Neural cell (in vitro differentiated cells): Measurements from ENCODE around the gene TBX4. TPM values are rescaled to one million over a fixed set of nuclear protein-coding genes. Genes with fewer than 3 reads are reported as not detected.

ENCODE experiments used
- H2AFZ ChIP-seq: fragments of 200-600, 300-800 bp; sonication (generic), shearing (Covaris generic); 2 replicates; pipeline ENCODE4 v1.6.0; 2014; ENCODE audit warnings: low read depth, mild to moderate bottlenecking, antibody characterized with exemption, low read length, moderate library complexity
- H3F3A ChIP-seq: fragments of 200-600 bp; shearing (Covaris generic); 2 replicates; pipeline ENCODE4 v1.6.1; 2016; ENCODE audit warnings: mild to moderate bottlenecking, moderate library complexity, mixed read lengths, antibody characterized with exemption, low read length; ENCODE audit not compliant: insufficient read depth, poor library complexity, severe bottlenecking
- H3K27ac ChIP-seq: fragments of 200-600, 300-800 bp; sonication (generic), shearing (Covaris generic); 2 replicates; pipeline ENCODE4 v1.5.1; 2014; ENCODE audit warnings: mild to moderate bottlenecking, low read length, moderate library complexity
- H3K27me3 ChIP-seq: fragments of 300-800, 200-600 bp; sonication (generic), shearing (Covaris generic); 2 replicates; pipeline ENCODE4 v1.6.0; 2014; ENCODE audit warnings: mild to moderate bottlenecking, low read depth, low read length, moderate library complexity; ENCODE audit not compliant: insufficient read depth
- H3K36me3 ChIP-seq: fragments of 300-800, 200-600 bp; sonication (generic), shearing (Covaris generic); 2 replicates; pipeline ENCODE4 v1.5.1; 2014; ENCODE audit warnings: mild to moderate bottlenecking, antibody characterized with exemption, low read length, moderate library complexity; ENCODE audit not compliant: insufficient read depth
- H3K4me2 ChIP-seq: fragments of 300-800, 200-600 bp; sonication (generic), shearing (Covaris generic); 2 replicates; pipeline ENCODE4 v1.6.0; 2014; ENCODE audit warnings: mild to moderate bottlenecking, low read length
- H3K4me3 ChIP-seq: fragments of 300-800, 200-600 bp; sonication (generic), shearing (Covaris generic); 2 replicates; pipeline ENCODE4 v1.5.1; 2014; ENCODE audit warnings: mild to moderate bottlenecking, low read length, moderate library complexity
- H3K79me2 ChIP-seq: fragments of 200-600 bp; shearing (Covaris generic); replicated peaks from 2 replicates; pipeline ENCODE4 v1.6.0; 2014; ENCODE audit warnings: mild to moderate bottlenecking, low read length, moderate library complexity; ENCODE audit not compliant: insufficient read depth
- H3K9ac ChIP-seq: fragments of 300-800, 200-600 bp; sonication (generic), shearing (Covaris generic); 2 replicates; pipeline ENCODE4 v1.6.1; 2016; ENCODE audit warnings: mild to moderate bottlenecking, low read length, mixed read lengths
- H3K9me2 ChIP-seq: fragments of 200-600 bp; shearing (Covaris generic); 2 replicates; pipeline ENCODE4 v1.6.1; 2016; ENCODE audit warnings: mild to moderate bottlenecking, low read length, mixed read lengths; ENCODE audit not compliant: insufficient read depth
- H3K9me3 ChIP-seq: fragments of 200-600, 300-800 bp; sonication (generic), shearing (Covaris generic); 2 replicates; pipeline ENCODE4 v1.6.1; 2016; ENCODE audit warnings: mild to moderate bottlenecking, mixed run types, low read length, moderate library complexity, mixed read lengths
- H4K20me1 ChIP-seq: fragments of 200-600 bp; shearing (Covaris generic); 2 replicates; pipeline ENCODE4 v1.6.1; 2016; ENCODE audit warnings: mild to moderate bottlenecking, mixed run types; ENCODE audit not compliant: insufficient read depth
- EP300 ChIP-seq: fragments of 450-650 bp; conservative IDR thresholded peaks from 2 replicates; pipeline ENCODE4 v1.6.1; 2014; ENCODE audit warnings: antibody characterized with exemption, mild to moderate bottlenecking, moderate library complexity; ENCODE audit not compliant: poor library complexity, severe bottlenecking
- EZH2 ChIP-seq: fragments of 200-600, 300-800 bp; shearing (Covaris generic), sonication (generic); IDR thresholded peaks from 2 replicates; pipeline ENCODE4 v1.6.1; 2014; ENCODE audit warnings: antibody characterized with exemption, low read length, borderline replicate concordance, mild to moderate bottlenecking; ENCODE audit not compliant: insufficient read depth, poor library complexity, severe bottlenecking
- MXI1 ChIP-seq: fragments of 450-650 bp; conservative IDR thresholded peaks from 2 replicates; pipeline ENCODE4 v1.6.1; 2014; ENCODE audit warnings: antibody characterized with exemption, mild to moderate bottlenecking; ENCODE audit not compliant: poor library complexity, severe bottlenecking
- POLR2AphosphoS5 ChIP-seq: IDR thresholded peaks from 2 replicates; pipeline ENCODE4 v1.6.1; 2012
- RAD21 ChIP-seq: fragments of 450-650 bp; conservative IDR thresholded peaks from 2 replicates; pipeline ENCODE4 v1.6.1; 2014; ENCODE audit warnings: antibody characterized with exemption, mild to moderate bottlenecking, moderate library complexity
- SMC3 ChIP-seq: fragments of 450-650 bp; conservative IDR thresholded peaks from 2 replicates; pipeline ENCODE4 v1.6.1; 2014; ENCODE audit warnings: antibody characterized with exemption, mild to moderate bottlenecking, moderate library complexity; ENCODE audit not compliant: poor library complexity
- TAF1 ChIP-seq: IDR thresholded peaks from 2 replicates; pipeline ENCODE4 v1.6.1; 2012; ENCODE audit warnings: low read depth
- polyA plus RNA-seq: library from polyadenylated mRNA; depleted of rRNA; stranded (reverse); fragments of >200 nt; gene quantifications from 2 replicates; pipeline ENCODE4 v1.2.3, GENCODE V29; 2014
- TF ChIP-seq, protein P1 (sequence below): fragments of 450-650 bp; IDR thresholded peaks from 2 replicates; pipeline ENCODE4 v1.5.1; 2014; ENCODE audit warnings: antibody characterized with exemption, mild to moderate bottlenecking, moderate library complexity; ENCODE audit not compliant: poor library complexity, severe bottlenecking
- TF ChIP-seq, protein P2 (sequence below): IDR thresholded peaks from 2 replicates; pipeline ENCODE4 v1.6.1; 2012; ENCODE audit warnings: borderline replicate concordance

TBX4 gene
- polyA plus RNA-seq, 1 donor from 2014 or later: not detected

DNA sequence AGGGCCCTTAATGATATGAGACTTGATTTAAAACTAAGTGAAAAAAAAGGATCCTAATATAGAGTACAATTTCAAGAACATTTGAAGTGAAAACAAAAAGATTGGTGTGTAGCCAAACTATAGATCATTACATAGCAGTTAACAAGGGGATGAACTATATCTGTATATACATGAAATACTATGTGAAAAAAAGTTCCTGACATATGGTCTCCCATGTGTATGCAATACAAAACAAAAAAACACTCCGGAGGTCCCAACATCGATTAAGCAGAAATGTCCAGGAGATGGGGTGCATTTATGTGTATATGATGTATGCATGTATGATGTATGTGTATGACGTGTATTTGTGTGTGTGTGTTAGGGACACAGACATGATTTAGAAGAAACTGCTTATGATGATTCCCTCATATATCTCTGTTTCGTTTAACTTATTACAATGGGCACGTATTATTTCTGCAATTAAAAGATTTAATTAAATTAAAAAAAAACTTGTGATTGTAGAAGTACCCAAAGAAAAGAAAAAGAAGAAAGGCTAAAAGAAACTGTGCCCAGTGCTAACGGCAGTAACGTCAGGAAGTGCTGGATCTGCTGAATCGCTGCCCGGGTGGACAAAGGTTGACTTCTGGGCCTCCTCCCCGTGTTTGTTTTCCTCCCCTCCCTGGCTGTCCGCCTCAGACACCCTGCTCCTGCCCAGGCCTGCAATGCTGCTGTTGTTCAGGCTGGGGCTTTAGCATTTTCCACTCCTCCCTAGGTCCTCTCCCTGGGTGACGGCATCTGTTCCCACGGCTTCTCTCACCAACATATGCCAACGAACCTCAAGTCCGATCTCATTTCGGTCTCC lies 36.9 kb downstream of the TBX4 start:
- Histone ChIP-seq H4K20me1 (no peaks in the 10 kb centered on the region), H3K9me3 (no peaks in the 10 kb centered on the region), H3K27me3 (no peaks in the 10 kb centered on the region), H3K27ac (no peak overlapping the region), H3K4me3 (no peak overlapping the region), H3F3A (no peaks in the 10 kb centered on the region), H3K79me2 (no peaks in the 10 kb centered on the region), H3K9me2 (no peaks in the 10 kb centered on the region), H3K4me2 (no peak overlapping the region), H3K9ac (no peak overlapping the region), H3K36me3 (no peaks in the 10 kb centered on the region), H2AFZ (no peak overlapping the region)
- TF ChIP-seq TAF1: no peak
- no peak for TF ChIP-seq SMC3
- TF ChIP-seq, protein P1, sequence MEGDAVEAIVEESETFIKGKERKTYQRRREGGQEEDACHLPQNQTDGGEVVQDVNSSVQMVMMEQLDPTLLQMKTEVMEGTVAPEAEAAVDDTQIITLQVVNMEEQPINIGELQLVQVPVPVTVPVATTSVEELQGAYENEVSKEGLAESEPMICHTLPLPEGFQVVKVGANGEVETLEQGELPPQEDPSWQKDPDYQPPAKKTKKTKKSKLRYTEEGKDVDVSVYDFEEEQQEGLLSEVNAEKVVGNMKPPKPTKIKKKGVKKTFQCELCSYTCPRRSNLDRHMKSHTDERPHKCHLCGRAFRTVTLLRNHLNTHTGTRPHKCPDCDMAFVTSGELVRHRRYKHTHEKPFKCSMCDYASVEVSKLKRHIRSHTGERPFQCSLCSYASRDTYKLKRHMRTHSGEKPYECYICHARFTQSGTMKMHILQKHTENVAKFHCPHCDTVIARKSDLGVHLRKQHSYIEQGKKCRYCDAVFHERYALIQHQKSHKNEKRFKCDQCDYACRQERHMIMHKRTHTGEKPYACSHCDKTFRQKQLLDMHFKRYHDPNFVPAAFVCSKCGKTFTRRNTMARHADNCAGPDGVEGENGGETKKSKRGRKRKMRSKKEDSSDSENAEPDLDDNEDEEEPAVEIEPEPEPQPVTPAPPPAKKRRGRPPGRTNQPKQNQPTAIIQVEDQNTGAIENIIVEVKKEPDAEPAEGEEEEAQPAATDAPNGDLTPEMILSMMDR: no peak
- TF ChIP-seq POLR2AphosphoS5: no peak
- TF ChIP-seq RAD21: no peak
- TF ChIP-seq EZH2: no peak
- TF ChIP-seq EP300: no peak
- no peak for TF ChIP-seq MXI1
- TF ChIP-seq, protein P2, sequence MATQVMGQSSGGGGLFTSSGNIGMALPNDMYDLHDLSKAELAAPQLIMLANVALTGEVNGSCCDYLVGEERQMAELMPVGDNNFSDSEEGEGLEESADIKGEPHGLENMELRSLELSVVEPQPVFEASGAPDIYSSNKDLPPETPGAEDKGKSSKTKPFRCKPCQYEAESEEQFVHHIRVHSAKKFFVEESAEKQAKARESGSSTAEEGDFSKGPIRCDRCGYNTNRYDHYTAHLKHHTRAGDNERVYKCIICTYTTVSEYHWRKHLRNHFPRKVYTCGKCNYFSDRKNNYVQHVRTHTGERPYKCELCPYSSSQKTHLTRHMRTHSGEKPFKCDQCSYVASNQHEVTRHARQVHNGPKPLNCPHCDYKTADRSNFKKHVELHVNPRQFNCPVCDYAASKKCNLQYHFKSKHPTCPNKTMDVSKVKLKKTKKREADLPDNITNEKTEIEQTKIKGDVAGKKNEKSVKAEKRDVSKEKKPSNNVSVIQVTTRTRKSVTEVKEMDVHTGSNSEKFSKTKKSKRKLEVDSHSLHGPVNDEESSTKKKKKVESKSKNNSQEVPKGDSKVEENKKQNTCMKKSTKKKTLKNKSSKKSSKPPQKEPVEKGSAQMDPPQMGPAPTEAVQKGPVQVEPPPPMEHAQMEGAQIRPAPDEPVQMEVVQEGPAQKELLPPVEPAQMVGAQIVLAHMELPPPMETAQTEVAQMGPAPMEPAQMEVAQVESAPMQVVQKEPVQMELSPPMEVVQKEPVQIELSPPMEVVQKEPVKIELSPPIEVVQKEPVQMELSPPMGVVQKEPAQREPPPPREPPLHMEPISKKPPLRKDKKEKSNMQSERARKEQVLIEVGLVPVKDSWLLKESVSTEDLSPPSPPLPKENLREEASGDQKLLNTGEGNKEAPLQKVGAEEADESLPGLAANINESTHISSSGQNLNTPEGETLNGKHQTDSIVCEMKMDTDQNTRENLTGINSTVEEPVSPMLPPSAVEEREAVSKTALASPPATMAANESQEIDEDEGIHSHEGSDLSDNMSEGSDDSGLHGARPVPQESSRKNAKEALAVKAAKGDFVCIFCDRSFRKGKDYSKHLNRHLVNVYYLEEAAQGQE: no peak

DNA sequence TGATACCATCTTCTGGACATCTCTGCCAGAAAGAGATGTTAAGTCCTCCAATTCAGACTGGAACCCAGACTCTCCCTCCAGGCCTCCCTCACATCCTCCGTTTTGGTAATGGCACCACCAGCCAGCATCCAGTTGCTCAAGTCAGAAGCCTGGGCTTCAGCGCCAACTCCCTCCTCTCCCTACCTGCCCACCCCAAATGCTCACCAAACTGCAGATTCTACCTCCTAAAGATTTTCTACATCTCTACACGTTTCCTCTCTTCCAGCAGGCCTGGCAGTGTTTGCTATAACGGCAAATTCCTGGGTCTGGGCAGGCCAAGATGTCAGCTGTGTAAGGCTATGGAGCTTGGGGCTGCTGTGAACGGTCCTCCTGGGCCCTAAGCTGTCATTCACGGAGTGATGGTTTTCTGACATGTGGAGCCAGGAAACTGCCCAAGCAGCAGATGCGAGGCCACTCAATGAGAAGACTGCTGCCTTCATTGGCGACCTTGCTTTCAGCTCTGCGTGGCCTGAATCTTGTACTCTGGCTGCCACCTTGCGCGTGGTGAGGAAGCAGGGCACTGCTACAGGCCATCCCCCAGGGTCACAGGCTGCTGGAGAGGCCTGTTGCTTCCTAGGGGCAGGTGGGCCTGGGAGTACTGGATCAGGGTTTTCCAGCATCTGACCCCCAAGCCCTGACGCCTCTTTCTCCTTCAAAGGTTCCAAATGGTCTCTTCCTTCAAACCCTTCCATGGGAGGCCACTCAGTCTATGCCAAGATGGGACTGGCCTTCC lies 37.7 kb downstream of the TBX4 start:
- Histone ChIP-seq H3K4me3 (no peak overlapping the region), H3K36me3 (no peaks in the 10 kb centered on the region), H2AFZ (no peak overlapping the region), H3K9me3 (no peaks in the 10 kb centered on the region), H3F3A (no peaks in the 10 kb centered on the region), H3K27ac (no peak overlapping the region), H3K79me2 (no peaks in the 10 kb centered on the region), H3K9ac (no peak overlapping the region), H4K20me1 (no peaks in the 10 kb centered on the region), H3K27me3 (no peaks in the 10 kb centered on the region), H3K9me2 (no peaks in the 10 kb centered on the region), H3K4me2 (no peak overlapping the region)
- no peak for TF ChIP-seq TAF1
- no peak for TF ChIP-seq MXI1
- TF ChIP-seq EP300: no peak
- TF ChIP-seq POLR2AphosphoS5: no peak
- TF ChIP-seq RAD21: no peak
- TF ChIP-seq EZH2: no peak
- TF ChIP-seq, protein P2: no peak
- TF ChIP-seq, protein P1: no peak
- TF ChIP-seq SMC3: no peak
